NCI-H1930 (cell line): Measurements from ENCODE around the gene OVOL3.
"Not testable (repeated sequence)": the region's sequence is repeated elsewhere in the genome, so short reads cannot be mapped to it uniquely, and the experiment has no call there.

ENCODE experiments used
- DNase-seq, 2 experiments: peaks; one replicate each; lab custom pipeline; 2025; lab: John Stamatoyannopoulos, UW

The OVOL3 gene

DNA sequence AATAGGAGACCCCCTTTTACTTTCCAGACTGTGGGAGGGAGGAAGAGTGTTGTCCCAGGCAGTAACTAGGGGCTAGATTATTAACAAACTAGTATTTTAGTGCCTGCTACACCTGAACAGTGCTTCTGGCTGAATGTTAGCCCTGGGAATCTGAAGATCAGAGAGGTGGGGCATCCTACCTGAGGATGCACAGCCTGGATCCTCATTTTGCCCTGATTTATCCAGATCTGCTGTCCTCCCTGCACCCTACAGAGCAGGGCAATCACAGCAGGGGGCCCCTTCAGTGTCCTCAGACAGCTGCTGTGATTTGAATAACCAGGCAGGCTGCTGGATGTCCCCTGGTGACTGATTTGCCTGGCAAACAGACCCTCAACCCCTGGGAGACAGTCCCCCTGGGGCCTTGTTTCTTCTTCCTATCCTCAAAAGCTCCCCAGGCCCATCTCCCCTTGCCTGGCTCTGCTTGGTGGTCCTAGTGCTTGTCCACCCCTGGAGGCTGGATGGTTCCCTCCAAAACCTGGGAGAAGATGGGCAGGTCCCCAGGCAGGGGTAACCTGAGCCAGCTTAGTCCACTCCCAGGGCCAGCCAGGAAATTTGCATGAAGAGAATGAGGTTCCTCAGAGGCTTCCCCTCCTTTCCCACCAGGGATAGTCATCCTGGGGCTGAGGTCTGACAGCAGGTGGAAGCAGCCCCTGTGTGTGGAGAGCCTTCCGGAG, at the start of gene OVOL3:
Gene OVOL3 (plus strand): TSS at position 657 of the 713 bp plus-strand sequence. CDS start 60 bp downstream, outside the sequence.
- no peak for DNase-seq

DNA sequence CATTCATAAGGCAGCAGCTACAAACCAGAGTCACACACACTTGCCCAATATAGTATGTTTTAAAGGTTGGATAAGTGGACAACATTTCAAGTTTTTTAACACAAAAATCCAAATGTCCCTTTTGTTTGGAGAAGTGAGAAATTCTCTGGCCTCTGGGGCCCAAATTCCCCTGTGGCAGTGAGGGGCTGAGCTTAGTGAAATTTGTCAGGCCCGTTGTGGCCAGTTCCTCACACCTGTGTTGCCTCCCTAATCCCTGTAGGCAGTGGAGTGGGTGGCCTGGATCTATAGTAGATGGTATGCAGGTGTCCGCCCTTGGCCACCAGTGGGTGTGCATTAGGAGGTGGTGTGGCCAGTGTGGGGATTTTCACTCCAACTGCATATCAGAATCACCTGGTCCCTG, 49.6 kb upstream of the OVOL3 start:
- DNase-seq, result no peak

GRCh38 chr19:36064826-36065225, 46.1 kb upstream of the OVOL3 start:
- DNase-seq, result no peak

- no peak for DNase-seq
Measured at GRCh38 chr19:36067681-36068080, 43.3 kb upstream of the OVOL3 start.

DNA sequence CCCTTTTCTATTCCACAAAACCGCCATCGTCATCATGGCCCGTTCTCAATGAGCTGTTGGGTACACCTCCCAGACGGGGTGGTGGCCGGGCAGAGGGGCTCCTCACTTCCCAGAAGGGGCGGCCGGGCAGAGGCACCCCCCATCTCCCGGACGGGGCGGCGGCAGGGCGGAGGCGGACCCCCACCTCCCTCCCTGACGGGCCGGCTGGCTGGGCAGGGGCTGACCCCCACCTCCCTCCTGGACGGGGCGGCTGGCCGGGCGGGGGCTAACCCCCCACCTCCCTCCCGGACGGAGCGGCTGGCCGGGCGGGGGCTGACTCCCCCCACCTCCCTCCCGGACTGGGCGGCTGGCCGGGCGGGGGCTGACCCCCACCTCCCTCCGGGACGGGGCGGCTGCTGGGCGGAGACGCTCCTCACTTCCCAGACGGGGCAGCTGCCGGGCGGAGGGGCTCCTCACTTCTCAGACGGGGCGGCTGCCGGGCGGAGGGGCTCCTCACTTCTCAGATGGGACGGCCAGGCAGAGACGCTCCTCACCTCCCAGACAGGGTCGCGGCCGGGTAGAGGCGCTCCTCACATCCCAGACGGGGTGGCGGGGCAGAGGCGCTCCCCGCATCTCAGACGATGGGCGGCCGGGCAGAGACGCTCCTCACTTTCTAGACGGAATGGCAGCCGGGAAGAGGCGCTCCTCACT, 42.0 kb upstream of the OVOL3 start:
- DNase-seq, result not testable (repeated sequence)

GRCh38 chr19:36072081-36072480, 38.9 kb upstream of the OVOL3 start:
- DNase-seq, result no peak

GRCh38 chr19:36073121-36073876, 37.6 kb upstream of the OVOL3 start:
- DNase-seq, result no peak

DNA sequence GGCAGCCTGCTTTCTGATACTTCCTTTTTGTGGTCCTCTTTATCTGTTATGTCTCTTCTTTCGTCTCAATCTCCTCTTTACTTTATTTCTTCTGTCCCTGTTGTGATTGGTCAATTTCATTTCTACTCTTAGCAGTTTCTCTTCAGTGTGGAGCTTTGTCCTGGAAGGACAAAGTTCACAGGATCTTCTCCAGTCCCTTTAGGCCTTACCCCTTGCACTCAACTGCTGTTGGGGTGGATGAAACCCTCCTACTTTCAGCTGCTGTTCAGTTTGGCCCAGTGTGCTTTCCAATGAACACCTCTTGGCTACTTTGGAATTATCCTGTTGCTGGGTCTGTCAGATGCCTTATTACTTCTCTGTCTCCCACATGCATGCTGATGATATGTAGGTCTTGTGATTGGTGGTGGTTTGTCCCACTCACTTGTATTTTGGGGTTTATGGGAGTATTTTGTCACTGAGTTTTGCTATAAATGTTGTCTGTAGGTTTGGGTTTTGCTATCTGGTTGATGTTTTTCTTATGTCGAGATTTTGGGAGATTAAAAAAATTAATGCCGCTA, 31.5 kb upstream of the OVOL3 start:
- DNase-seq, result no peak

DNA sequence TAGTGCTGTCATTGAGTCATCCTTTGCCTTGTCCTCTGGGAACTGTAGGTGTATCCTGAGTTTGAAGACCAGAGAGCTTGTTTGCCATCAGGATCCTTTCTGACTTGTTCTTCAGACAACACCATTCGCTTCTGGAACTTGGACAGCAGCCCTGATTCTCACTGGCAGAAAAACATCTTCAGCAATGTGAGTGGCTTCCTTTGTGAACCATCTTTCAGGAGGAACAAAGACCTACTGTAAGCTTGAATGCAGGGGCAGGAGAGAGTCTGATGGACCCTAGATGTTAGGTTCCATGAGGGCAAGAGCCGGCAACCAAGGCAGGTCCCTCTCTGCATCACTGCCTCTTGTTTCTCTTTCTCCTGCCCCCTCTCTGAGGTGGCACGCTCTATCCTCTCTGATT, 29.6 kb upstream of the OVOL3 start:
- DNase-seq, result no peak

DNA sequence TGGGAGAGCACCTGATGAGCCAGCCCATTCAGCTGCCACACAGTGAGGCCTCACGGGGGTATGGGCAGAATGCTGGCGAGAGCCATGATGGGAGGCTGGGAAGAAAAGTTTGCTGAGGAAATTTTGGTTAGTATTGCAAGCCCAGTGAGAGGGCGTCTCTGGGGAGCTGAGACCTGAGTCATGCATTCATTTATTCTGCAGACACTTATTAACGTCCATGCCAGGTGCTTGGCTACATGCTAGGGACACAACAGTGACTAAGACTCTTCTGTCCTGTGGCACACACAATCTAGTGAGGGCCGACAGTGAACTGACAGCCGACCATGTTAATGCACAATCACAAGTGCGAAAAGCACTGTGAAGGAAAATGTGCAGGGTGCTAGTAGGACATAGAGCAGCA, 29.0 kb upstream of the OVOL3 start:
- DNase-seq, result no peak

DNA sequence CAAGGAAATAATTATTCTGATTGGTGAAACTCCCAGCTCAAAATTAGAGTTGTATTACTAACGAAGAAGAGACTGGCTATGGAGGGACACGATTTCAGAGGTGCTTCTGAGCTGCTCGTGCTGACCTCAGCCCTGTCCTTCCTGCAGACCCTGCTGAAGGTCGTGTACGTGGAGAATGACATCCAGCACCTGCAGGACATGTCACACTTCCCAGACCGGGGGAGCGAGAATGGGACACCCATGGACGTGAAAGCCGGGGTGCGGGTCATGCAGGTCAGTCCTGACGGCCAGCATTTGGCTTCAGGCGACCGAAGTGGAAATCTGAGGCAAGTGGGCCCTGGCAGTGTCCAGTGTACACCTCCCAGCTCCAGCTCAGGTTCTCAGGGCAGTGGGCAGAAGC, 28.0 kb upstream of the OVOL3 start:
- no peak for DNase-seq

DNA sequence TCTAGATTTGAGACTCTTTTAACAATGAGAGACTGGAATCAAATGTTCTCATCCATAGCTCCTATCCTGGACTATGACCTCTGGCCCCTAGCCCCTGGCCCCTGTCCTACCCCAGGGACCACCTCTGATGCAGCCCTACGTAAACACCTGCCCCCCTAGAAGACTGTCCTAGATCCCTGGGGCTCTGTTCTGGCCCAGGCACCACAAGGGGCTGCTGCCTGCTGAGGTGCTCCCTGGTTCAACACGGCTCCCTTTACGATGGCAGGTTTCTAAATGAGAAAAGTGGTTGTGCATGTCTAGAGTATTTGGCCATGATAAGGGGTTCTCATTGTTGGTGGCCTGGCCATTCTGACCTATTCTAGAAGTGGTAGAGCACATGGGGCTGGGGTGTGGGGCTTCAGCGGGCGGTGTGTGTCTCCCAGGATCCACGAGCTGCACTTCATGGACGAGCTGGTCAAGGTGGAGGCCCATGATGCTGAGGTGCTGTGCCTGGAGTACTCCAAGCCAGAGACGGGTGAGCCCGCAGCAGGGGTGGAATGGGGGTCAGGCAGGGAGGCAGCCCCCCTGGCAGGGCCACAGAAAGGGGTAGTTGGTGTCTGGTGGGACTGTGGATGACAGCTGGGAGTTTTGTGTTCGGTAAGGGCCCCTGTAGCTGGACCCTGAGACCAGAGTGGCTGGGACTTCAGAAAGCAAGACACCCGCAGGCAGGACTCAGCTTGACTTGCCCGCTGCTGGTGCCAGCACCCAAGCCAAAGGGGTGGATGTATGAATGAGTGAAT, 26.5 kb upstream of the OVOL3 start:
- DNase-seq, result no peak

- DNase-seq, result no peak
Measured at GRCh38 chr19:36086326-36086725, 24.6 kb upstream of the OVOL3 start.

- no peak for DNase-seq
Measured at GRCh38 chr19:36089847-36090246, 21.1 kb upstream of the OVOL3 start.

DNA sequence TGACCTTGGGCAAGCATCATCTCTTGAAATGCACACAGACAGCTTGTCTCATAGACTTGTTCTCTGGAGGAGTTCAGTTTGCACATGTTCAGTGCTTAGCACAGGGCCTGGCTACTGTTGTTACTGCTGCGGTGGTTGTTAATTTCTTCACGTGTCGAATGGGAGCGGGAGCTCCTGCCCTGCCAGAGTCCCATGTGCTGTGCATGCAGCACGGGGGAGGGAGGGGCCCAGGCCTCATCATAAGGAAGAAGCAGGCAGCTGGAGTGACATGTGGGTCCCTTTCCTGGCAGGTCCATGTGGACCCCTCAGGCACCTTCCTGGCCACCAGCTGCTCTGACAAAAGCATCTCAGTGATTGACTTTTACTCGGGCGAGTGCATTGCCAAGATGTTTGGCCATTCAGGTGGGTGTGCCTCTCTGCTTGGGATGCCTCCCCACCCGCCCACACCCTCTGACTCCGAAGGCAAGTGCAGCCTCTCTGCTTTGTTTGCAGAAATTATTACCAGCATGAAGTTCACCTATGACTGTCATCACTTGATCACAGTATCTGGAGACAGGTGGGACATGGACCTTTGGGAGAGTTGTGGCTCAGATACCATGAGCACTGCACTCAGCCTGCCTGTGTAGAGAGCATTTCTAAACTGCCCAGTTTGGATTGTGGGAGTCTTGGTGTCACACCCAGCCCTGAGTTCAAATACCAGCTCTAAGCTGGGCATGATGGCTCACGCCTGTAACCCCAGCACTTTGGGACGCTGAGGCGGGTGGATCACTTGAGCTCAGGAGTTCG, 19.8 kb upstream of the OVOL3 start:
- DNase-seq, result no peak

DNA sequence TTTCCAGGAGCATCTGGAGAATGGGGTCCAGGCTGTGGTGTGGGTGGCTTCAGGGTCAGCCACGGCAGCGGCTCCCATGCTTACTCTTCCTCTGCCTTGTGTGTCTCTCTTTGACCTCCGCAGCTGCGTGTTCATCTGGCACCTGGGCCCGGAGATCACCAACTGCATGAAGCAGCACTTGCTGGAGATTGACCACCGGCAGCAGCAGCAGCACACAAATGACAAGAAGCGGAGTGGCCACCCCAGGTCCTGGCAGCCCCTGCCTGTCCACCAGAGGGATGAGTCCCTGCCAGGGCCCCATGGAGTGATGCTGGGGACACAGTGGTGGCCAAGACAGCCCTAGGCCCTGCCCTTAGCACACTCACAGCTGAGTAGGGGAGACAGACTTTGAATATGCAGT, 18.4 kb upstream of the OVOL3 start:
- DNase-seq, result no peak

DNA sequence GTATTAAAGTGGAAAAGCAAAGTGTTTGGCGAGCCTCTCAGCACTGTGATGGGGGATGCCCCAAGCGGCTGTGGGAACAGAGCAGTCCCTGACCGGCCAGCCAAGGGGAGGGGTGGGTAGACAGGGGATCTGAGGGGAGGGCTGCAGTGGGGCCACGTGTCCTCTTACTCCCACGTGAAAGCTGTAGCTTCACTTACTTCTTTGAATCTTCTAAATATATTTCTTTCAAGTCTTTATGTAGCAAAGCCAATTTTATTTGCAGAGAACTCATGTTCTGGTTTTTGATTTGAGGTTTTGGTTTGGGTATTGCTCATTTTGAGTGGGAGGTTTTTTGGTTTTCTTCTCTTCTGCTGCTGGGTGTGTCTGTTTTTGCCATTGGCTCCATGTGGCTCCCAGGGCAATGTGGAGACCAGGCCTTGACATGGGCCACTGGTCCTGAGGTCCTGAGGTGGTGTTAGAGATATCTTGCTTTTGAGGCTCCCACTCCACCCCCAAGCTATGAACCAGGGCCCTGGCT, 17.7 kb upstream of the OVOL3 start:
- no peak for DNase-seq

DNA sequence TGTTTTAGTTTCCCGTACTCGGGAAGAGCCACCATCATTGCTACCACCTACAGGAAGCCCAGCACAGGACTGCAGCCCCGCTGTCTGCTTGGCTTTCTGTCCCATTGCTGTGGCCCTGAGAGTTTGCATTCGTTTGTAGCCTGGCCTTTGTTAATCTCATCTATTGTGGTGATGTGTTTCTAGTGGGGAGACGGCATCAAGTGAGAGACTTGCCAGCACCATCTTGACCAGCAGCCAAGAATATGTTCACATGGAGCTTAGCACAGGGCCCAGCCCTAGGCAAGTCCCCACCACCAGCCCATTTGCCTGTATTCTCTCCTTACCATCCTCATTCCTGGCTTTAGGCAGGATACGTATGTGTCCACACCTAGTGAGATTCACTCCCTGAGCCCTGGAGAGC, 17.3 kb upstream of the OVOL3 start:
- DNase-seq, result no peak

DNA sequence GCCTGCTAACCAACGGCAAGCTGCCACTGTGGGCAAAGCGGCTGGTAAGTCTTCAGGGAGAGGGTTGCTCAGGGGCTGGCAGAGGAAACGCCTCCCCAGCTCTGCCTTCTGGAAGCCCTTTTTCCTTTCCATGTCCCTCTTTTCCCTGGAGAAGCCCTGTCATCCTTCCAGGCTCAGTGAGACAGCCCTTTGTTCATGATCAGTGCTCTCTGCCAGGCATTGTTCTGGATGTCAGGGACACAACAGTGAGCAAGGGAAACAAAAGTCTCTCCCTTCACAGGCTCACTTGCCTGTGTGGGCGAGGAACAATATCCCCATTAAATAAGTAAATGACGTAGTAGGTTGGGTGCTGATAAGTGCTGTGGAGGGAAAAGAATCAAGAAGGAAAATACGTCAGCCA, 13.9 kb upstream of the OVOL3 start:
- DNase-seq, result no peak

DNA sequence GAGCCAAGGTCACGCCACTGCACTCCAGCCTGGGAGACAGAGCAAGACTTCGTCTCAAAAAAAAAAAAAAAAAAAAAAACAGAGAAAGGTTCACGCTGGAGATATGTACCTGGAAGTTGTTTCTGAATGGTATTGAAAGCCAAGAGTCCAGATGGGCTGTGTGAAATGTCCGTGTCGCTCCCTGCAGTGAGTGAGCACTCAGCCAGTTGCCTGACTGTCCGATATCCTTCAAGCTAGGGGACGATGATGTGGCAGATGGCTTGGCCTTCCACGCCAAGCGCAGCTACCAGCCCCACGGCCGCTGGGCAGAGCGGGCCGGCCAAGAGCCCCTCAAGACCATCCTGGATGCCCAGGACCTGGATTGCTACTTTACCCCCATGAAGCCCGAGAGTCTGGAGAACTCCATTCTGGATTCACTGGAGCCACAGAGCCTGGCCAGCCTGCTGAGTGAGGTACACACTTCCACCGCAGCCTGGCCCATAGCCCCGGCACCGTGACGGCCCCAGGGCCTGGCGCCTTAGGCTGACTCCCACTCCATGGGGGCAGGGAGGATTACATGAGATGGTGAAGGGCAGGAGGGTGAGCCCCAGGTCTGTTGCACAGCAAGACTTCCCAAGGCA, 11.7 kb upstream of the OVOL3 start:
- no peak for DNase-seq
